Measurements from ENCODE around the gene CLASP1.

GRCh38 chr2:121510857-121511256 lies 138.4 kb downstream of the CLASP1 start:
- TF ChIP-seq, protein P1, sequence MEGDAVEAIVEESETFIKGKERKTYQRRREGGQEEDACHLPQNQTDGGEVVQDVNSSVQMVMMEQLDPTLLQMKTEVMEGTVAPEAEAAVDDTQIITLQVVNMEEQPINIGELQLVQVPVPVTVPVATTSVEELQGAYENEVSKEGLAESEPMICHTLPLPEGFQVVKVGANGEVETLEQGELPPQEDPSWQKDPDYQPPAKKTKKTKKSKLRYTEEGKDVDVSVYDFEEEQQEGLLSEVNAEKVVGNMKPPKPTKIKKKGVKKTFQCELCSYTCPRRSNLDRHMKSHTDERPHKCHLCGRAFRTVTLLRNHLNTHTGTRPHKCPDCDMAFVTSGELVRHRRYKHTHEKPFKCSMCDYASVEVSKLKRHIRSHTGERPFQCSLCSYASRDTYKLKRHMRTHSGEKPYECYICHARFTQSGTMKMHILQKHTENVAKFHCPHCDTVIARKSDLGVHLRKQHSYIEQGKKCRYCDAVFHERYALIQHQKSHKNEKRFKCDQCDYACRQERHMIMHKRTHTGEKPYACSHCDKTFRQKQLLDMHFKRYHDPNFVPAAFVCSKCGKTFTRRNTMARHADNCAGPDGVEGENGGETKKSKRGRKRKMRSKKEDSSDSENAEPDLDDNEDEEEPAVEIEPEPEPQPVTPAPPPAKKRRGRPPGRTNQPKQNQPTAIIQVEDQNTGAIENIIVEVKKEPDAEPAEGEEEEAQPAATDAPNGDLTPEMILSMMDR (IDR thresholded peaks at IDR 0.05), result no peak
- TF ChIP-seq EP300 (IDR thresholded peaks at IDR 0.05), result no peak

Data from stomach (tissue), 4 donors.